B cell (primary cell): ENCODE measurements around the gene UBR4. TPM values are rescaled to one million over a fixed set of nuclear protein-coding genes. Genes with fewer than 3 reads are reported as not detected.

ENCODE experiments used
- ATAC-seq: fragments of 200-7000 bp; cut with Tn5 transposase; one replicate; pipeline ENCODE4 v1.10.0; 2021; ENCODE audit warnings: low read depth, mild to moderate bottlenecking, moderate number of reproducible peaks, moderate library complexity
- CTCF ChIA-PET: fragments of 350-600 bp; sonication (Branson Sonifier 250); formaldehyde crosslinking; loops from one replicate; lab custom pipeline; 2021; ENCODE audit warnings: antibody characterized with exemption, inconsistent platforms; lab: Charles Lee
- POLR2A ChIA-PET: fragments of 350-600 bp; sonication (Branson Sonifier 250); formaldehyde crosslinking; loops from one replicate; lab custom pipeline; 2021; ENCODE audit warnings: antibody characterized with exemption; lab: Charles Lee
- DNase-seq: peaks from one replicate; pipeline ENCODE4 v3.0.0; 2013
- H2AFZ ChIP-seq: 2 replicates; pipeline ENCODE4 v1.6.1; 2012; ENCODE audit warnings: mild to moderate bottlenecking, low read depth, low read length; ENCODE audit not compliant: insufficient read depth, poor library complexity, severe bottlenecking
- H3K27ac ChIP-seq, 2 donors: 1 replicate in 1 of 2; 2 replicates in 1 of 2; pipeline ENCODE4 v1.5.1; 2012 to 2013; ENCODE audit warnings: low read length in 2 of 2, mild to moderate bottlenecking in 2 of 2, moderate library complexity in 1 of 2
- H3K27me3 ChIP-seq, 4 experiments: fragments of 200-600 bp in 1 of 4; sonication (generic) in 1 of 4; replicated peaks in 1 of 4; 1 replicate in 2 of 4; 2 replicates in 2 of 4; pipeline versions ENCODE4 v1.6.1 to v1.7.0; 2013 to 2016; ENCODE audit warnings: low read length in 3 of 4, mild to moderate bottlenecking in 2 of 4, mixed read lengths in 1 of 4, moderate library complexity in 1 of 4; ENCODE audit not compliant: insufficient read depth in 4 of 4, control insufficient read depth in 3 of 4; ENCODE audit errors: control extremely low read depth in 1 of 4
- H3K36me3 ChIP-seq, 2 experiments: replicated peaks in 1 of 2; 1 replicate in 1 of 2; 2 replicates in 1 of 2; pipeline versions ENCODE4 v1.6.1 to v1.7.1; 2013; ENCODE audit warnings: low read length in 1 of 2; ENCODE audit not compliant: insufficient read depth in 2 of 2, control insufficient read depth in 1 of 2; ENCODE audit errors: control extremely low read depth in 1 of 2, extremely low read depth in 1 of 2
- H3K4me1 ChIP-seq, 2 donors: fragments of 200-600 bp in 1 of 2; sonication (generic) in 1 of 2; 1 replicate in 1 of 2; 2 replicates in 1 of 2; pipeline versions ENCODE4 v1.5.1 to v1.6.1; 2013 to 2017; ENCODE audit warnings: low read length in 2 of 2; ENCODE audit not compliant: control insufficient read depth in 2 of 2, insufficient read depth in 2 of 2
- H3K4me2 ChIP-seq: replicated peaks from 2 replicates; pipeline ENCODE3; 2012; ENCODE audit warnings: mild to moderate bottlenecking, low read depth, low read length; ENCODE audit not compliant: poor library complexity, severe bottlenecking
- H3K4me3 ChIP-seq, 5 experiments: fragments of 200-600 bp in 1 of 5; sonication (generic) in 1 of 5; 1 replicate in 3 of 5; 2 replicates in 2 of 5; pipeline versions ENCODE4 v1.5.1 to v1.7.0; 2011 to 2016; ENCODE audit warnings: low read length in 4 of 5, mild to moderate bottlenecking in 4 of 5, low read depth in 2 of 5, control low read depth in 1 of 5, moderate library complexity in 1 of 5; ENCODE audit not compliant: insufficient read depth in 1 of 5; ENCODE audit errors: control extremely low read depth in 1 of 5, extremely low read depth in 1 of 5
- H3K79me2 ChIP-seq: fragments of 200-600 bp; sonication (generic); one replicate; pipeline ENCODE4 v1.6.0; 2016; ENCODE audit warnings: low read length; ENCODE audit not compliant: control insufficient read depth, insufficient read depth
- H3K9ac ChIP-seq: fragments of 200-600 bp; sonication (generic); 2 replicates; pipeline ENCODE4 v1.6.1; 2017; ENCODE audit warnings: mild to moderate bottlenecking, low read length, moderate library complexity
- H3K9me3 ChIP-seq, 3 donors: one replicate each; pipeline versions ENCODE4 v1.6.1 to v1.7.1; 2013; ENCODE audit warnings: low read length in 2 of 3; ENCODE audit not compliant: control insufficient read depth in 2 of 3, insufficient read depth in 1 of 3; ENCODE audit errors: control extremely low read depth in 1 of 3
- H4K20me1 ChIP-seq: 2 replicates; pipeline ENCODE4 v1.6.0; 2012; ENCODE audit warnings: mild to moderate bottlenecking, low read length; ENCODE audit not compliant: insufficient read depth, control insufficient read depth, poor library complexity, severe bottlenecking
- H3K27ac Mint-ChIP-seq: one replicate; pipeline ENCODE4 v1.8.0; 2021; ENCODE audit warnings: mixed read lengths
- H3K27me3 Mint-ChIP-seq: one replicate; pipeline ENCODE4 v1.8.0; 2021; ENCODE audit warnings: mixed read lengths
- H3K4me1 Mint-ChIP-seq: one replicate; pipeline ENCODE4 v1.8.0; 2021; ENCODE audit warnings: mixed read lengths
- H3K4me3 Mint-ChIP-seq: one replicate; pipeline ENCODE4 v1.8.0; 2021; ENCODE audit warnings: mixed read lengths
- H3K9me3 Mint-ChIP-seq: one replicate; pipeline ENCODE4 v1.8.0; 2022; ENCODE audit warnings: mixed read lengths; ENCODE audit not compliant: insufficient read depth
- EZH2 ChIP-seq: IDR thresholded peaks from 2 replicates; pipeline ENCODE4 v1.6.1; 2012; ENCODE audit warnings: borderline replicate concordance, low read depth, mild to moderate bottlenecking, moderate library complexity, low read length; ENCODE audit not compliant: insufficient read depth, poor library complexity, severe bottlenecking
- WGBS: methylation state at CpG from one replicate; pipeline ENCODE4 v1.1.5; 2013; ENCODE audit warnings: missing lambda C conversion rate; ENCODE audit not compliant: insufficient coverage; 5-methylcytosine and 5-hydroxymethylcytosine counted together
- intact Hi-C: fragments of 100-400 bp; cut with micrococcal nuclease; formaldehyde crosslinking; loops from one replicate; pipeline ENCODE4 v1.10.0; 2022
- polyA plus RNA-seq: library from polyadenylated mRNA; depleted of rRNA; stranded (reverse); fragments of >200 nt; gene quantifications from 2 replicates; pipeline ENCODE4 v1.2.3, GENCODE V29; 2012
- total RNA-seq, 2 donors: library from RNA; stranded (reverse); fragments of 120-200 nt in 1 of 2; gene quantifications; 1 replicate in 1 of 2; 2 replicates in 1 of 2; pipeline versions ENCODE4 v1.2.3 to v1.2.4, GENCODE V29; 2013 to 2022
- TF ChIP-seq, protein P1 (sequence below): fragments of 200-600 bp; IDR thresholded peaks from one replicate; pipeline ENCODE4 v1.8.0; 2022; ENCODE audit warnings: antibody characterized with exemption, mild to moderate bottlenecking

Gene UBR4
- total and polyA plus RNA-seq, 2 donors (not counting 1 experiment from before 2014, with no cell fraction given): 90.0 to 190 TPM

- POLR2A ChIA-PET: no interaction called here
- Mint-ChIP-seq H3K4me1 (no peaks in the 10 kb centered on the region), H3K27me3 (no peaks in the 10 kb centered on the region), H3K27ac (no peak overlapping the region), H3K4me3 (no peak overlapping the region), H3K9me3 (no peaks in the 10 kb centered on the region)
- no peak overlapping the region for H3K4me2 ChIP-seq
- DNase-seq (no peak), ATAC-seq (no peak)
- H3K36me3 ChIP-seq: peaks cover 3 to 95% of the 10 kb centered on the region in 2 experiments
- TF ChIP-seq, protein P1, sequence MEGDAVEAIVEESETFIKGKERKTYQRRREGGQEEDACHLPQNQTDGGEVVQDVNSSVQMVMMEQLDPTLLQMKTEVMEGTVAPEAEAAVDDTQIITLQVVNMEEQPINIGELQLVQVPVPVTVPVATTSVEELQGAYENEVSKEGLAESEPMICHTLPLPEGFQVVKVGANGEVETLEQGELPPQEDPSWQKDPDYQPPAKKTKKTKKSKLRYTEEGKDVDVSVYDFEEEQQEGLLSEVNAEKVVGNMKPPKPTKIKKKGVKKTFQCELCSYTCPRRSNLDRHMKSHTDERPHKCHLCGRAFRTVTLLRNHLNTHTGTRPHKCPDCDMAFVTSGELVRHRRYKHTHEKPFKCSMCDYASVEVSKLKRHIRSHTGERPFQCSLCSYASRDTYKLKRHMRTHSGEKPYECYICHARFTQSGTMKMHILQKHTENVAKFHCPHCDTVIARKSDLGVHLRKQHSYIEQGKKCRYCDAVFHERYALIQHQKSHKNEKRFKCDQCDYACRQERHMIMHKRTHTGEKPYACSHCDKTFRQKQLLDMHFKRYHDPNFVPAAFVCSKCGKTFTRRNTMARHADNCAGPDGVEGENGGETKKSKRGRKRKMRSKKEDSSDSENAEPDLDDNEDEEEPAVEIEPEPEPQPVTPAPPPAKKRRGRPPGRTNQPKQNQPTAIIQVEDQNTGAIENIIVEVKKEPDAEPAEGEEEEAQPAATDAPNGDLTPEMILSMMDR: no peak
- TF ChIP-seq EZH2: no peak
- H3K27me3 ChIP-seq: no peaks in the 10 kb centered on the region
- CTCF ChIA-PET: interaction anchor here (0.8 to 5.3 kb wide), 5 partner anchors 142 to 212 kb away, joined by 3 to 22 read pairs (median 4); no protein-coding TSS in a partner anchor
- no peak overlapping the region for H3K4me3 ChIP-seq
- no peak overlapping the region for H2AFZ ChIP-seq
- no peaks in the 10 kb centered on the region for H3K4me1 ChIP-seq
- no peaks in the 10 kb centered on the region for H3K9me3 ChIP-seq
- intact Hi-C loops: loop anchor here (1.0 to 5.0 kb wide), 2 partner anchors 190 to 213 kb away; no protein-coding TSS in a partner anchor
- H3K79me2 ChIP-seq: no peaks in the 10 kb centered on the region
- H3K27ac ChIP-seq: no peak overlapping the region
- 100% methylated on average over 4 of the region's 5 CpGs for WGBS
- no peaks in the 10 kb centered on the region for H4K20me1 ChIP-seq
- H3K9ac ChIP-seq: no peak overlapping the region
Observed at GRCh38 chr1:19096990-19097389, 113.1 kb downstream of the UBR4 start.

- no peaks in the 10 kb centered on the region for H3K27me3 Mint-ChIP-seq
- ATAC-seq: no peak
- Histone ChIP-seq H3K4me3 (no peak overlapping the region), H2AFZ (no peak overlapping the region), H3K4me1 (no peaks in the 10 kb centered on the region), H4K20me1 (no peaks in the 10 kb centered on the region), H3K4me2 (no peak overlapping the region), H3K27ac (no peak overlapping the region), H3K36me3 (peaks cover 3 to 95% of the 10 kb centered on the region in 2 experiments), H3K9me3 (no peaks in the 10 kb centered on the region), H3K9ac (no peak overlapping the region), H3K27me3 (no peaks in the 10 kb centered on the region), H3K79me2 (no peaks in the 10 kb centered on the region)
- H3K9me3 Mint-ChIP-seq: no peaks in the 10 kb centered on the region
- ChIA-PET CTCF (interaction anchor here (1.4 to 5.3 kb wide), 4 partner anchors 181 to 211 kb away, joined by 3 to 22 read pairs (median 12); no protein-coding TSS in a partner anchor), POLR2A (no interaction called here)
- TF ChIP-seq EZH2: no peak
- TF ChIP-seq, protein P1: no peak
- 97% methylated on average over 5 of the region's 7 CpGs for WGBS
- no peak overlapping the region for H3K4me3 Mint-ChIP-seq
- no peak overlapping the region for H3K27ac Mint-ChIP-seq
- intact Hi-C loops: loop anchor here (1.0 to 5.0 kb wide), 2 partner anchors 189 to 212 kb away; no protein-coding TSS in a partner anchor
- H3K4me1 Mint-ChIP-seq: no peaks in the 10 kb centered on the region
- no peak for DNase-seq
Observed at GRCh38 chr1:19096036-19096833, 113.8 kb downstream of the UBR4 start.
